GM23338 (cell line): Measurements from ENCODE around the gene HNRNPAB. TPM values are rescaled to one million over a fixed set of nuclear protein-coding genes. Genes with fewer than 3 reads are reported as not detected.

ENCODE experiments used
- ATAC-seq: fragments of 200-7000 bp; cut with Tn5 transposase; 3 replicates; pipeline ENCODE4 v1.9.1; 2020
- DNase-seq: peaks from one replicate; pipeline ENCODE4 v3.0.0-alpha.2; 2015; ENCODE audit warnings: low spot score
- H2AFZ ChIP-seq: fragments of 200-600 bp; sonication (generic); 2 replicates; pipeline ENCODE4 v1.8.0; 2016; ENCODE audit warnings: antibody characterized with exemption, mild to moderate bottlenecking, moderate library complexity
- H3F3A ChIP-seq: fragments of 200-600 bp; sonication (generic); replicated peaks from 2 replicates; pipeline ENCODE4 v1.8.0; 2017; ENCODE audit warnings: antibody characterized with exemption, mixed run types, low read depth
- H3K27ac ChIP-seq: fragments of 200-600 bp; sonication (generic); 2 replicates; pipeline ENCODE4 v1.6.1; 2016; ENCODE audit warnings: low read depth
- H3K27me3 ChIP-seq: fragments of 200-600 bp; sonication (generic); 2 replicates; pipeline ENCODE4 v1.8.0; 2016; ENCODE audit warnings: mild to moderate bottlenecking, mixed run types, moderate library complexity; ENCODE audit not compliant: insufficient read depth
- H3K36me3 ChIP-seq: fragments of 200-600 bp; sonication (generic); 2 replicates; pipeline ENCODE4 v1.8.0; 2016; ENCODE audit warnings: mild to moderate bottlenecking; ENCODE audit not compliant: insufficient read depth
- H3K4me1 ChIP-seq: fragments of 200-600 bp; sonication (generic); 2 replicates; pipeline ENCODE4 v1.8.0; 2016; ENCODE audit warnings: mild to moderate bottlenecking, moderate library complexity; ENCODE audit not compliant: insufficient read depth
- H3K4me2 ChIP-seq: fragments of 200-600 bp; sonication (generic); 2 replicates; pipeline ENCODE4 v1.7.1; 2017; ENCODE audit warnings: mixed run types
- H3K4me3 ChIP-seq: fragments of 200-600 bp; sonication (generic); 2 replicates; pipeline ENCODE4 v1.6.1; 2016; ENCODE audit warnings: mixed run types
- H3K79me2 ChIP-seq: fragments of 200-600 bp; sonication (generic); replicated peaks from 2 replicates; pipeline ENCODE4 v1.8.0; 2017; ENCODE audit warnings: mild to moderate bottlenecking; ENCODE audit not compliant: insufficient read depth
- H3K9me2 ChIP-seq: fragments of 200-600 bp; sonication (generic); 2 replicates; pipeline ENCODE4 v1.8.0; 2017; ENCODE audit not compliant: insufficient read depth
- H4K20me1 ChIP-seq: fragments of 200-600 bp; sonication (generic); replicated peaks from 2 replicates; pipeline ENCODE4 v1.8.0; 2017; ENCODE audit warnings: mild to moderate bottlenecking; ENCODE audit not compliant: insufficient read depth
- H3K27ac Mint-ChIP-seq: 2 replicates; pipeline ENCODE4 v1.8.0; 2020; ENCODE audit warnings: inconsistent platforms, mild to moderate bottlenecking, moderate library complexity, mixed read lengths
- H3K27me3 Mint-ChIP-seq: 3 replicates; pipeline ENCODE4 v1.8.0; 2022; ENCODE audit warnings: low read depth, mild to moderate bottlenecking, moderate library complexity, mixed read lengths, inconsistent platforms; ENCODE audit not compliant: insufficient read depth, poor library complexity
- H3K36me3 Mint-ChIP-seq: 3 replicates; pipeline ENCODE4 v1.8.0; 2021; ENCODE audit warnings: low read depth, mild to moderate bottlenecking, inconsistent platforms, moderate library complexity, mixed read lengths
- H3K4me1 Mint-ChIP-seq: 3 replicates; pipeline ENCODE4 v1.8.0; 2020; ENCODE audit warnings: mild to moderate bottlenecking, inconsistent platforms, mixed read lengths
- H3K4me3 Mint-ChIP-seq: 3 replicates; pipeline ENCODE4 v1.8.0; 2021; ENCODE audit warnings: moderate library complexity, mild to moderate bottlenecking, inconsistent platforms, mixed read lengths
- H3K9me3 Mint-ChIP-seq: 3 replicates; pipeline ENCODE4 v1.8.0; 2020; ENCODE audit warnings: moderate library complexity, mild to moderate bottlenecking, inconsistent platforms, mixed read lengths
- EZH2phosphoT487 ChIP-seq: fragments of 200-600 bp; sonication (generic); IDR thresholded peaks from one replicate; pipeline ENCODE4 v1.8.1; 2018; ENCODE audit warnings: antibody characterized with exemption; ENCODE audit not compliant: unreplicated experiment
- JUNB ChIP-seq: IDR thresholded peaks from one replicate; pipeline ENCODE4 v1.6.1; 2016; ENCODE audit warnings: antibody characterized with exemption; ENCODE audit not compliant: unreplicated experiment
- POLR2AphosphoS5 ChIP-seq: IDR thresholded peaks from 2 replicates; pipeline ENCODE4 v1.6.1; 2016; ENCODE audit warnings: antibody characterized with exemption, low read depth
- STAT1 ChIP-seq: IDR thresholded peaks from one replicate; pipeline ENCODE4 v1.6.1; 2016; ENCODE audit warnings: antibody characterized with exemption; ENCODE audit not compliant: unreplicated experiment
- ZNF331 ChIP-seq: fragments of 250-450 bp; sonication (Bioruptor Pico); IDR thresholded peaks from 2 replicates; pipeline ENCODE4 v1.5.0; 2020; ENCODE audit warnings: low read depth, mild to moderate bottlenecking, moderate library complexity
- ZNF462 ChIP-seq: fragments of 250-450 bp; sonication (Bioruptor Pico); IDR thresholded peaks from 2 replicates; pipeline ENCODE4 v1.5.0; 2020; ENCODE audit warnings: mild to moderate bottlenecking, moderate library complexity
- polyA plus RNA-seq: library from polyadenylated mRNA; unstranded; fragments of >200 nt; fragmentation: Nextera tagmentation; extraction: Ambion mirVana; gene quantifications from 2 replicates; pipeline ENCODE4 v1.2.1, GENCODE V29; 2016
- total RNA-seq: library from RNA; depleted of rRNA; stranded (reverse); fragments of >200 nt; shearing (Covaris generic); gene quantifications from 2 replicates; pipeline ENCODE4 v1.2.3, GENCODE V29; 2014

The HNRNPAB gene
- total and polyA plus RNA-seq, 2 experiments from 2014 or later: 304 to 579 TPM

GRCh38 chr5:178221853-178222252 lies 17.5 kb downstream of the HNRNPAB start:
- no peaks in the 10 kb centered on the region for H3K27me3 ChIP-seq
- H3K36me3 ChIP-seq: peaks cover 9% of the 10 kb centered on the region
- H3K27ac ChIP-seq: no peak overlapping the region
- Mint-ChIP-seq H3K27me3 (peaks cover 4% of the 10 kb centered on the region), H3K4me3 (no peak overlapping the region), H3K9me3 (no peaks in the 10 kb centered on the region), H3K4me1 (peaks cover 18% of the 10 kb centered on the region), H3K27ac (no peak overlapping the region; the same call in 1 of the 2 replicates), H3K36me3 (peaks cover 52% of the 10 kb centered on the region)
- TF ChIP-seq STAT1 (no peak), ZNF331 (CRISPR knock-in tag) (no peak), ZNF462 (no peak), EZH2phosphoT487 (no peak)
- H3F3A ChIP-seq: 0 out of 2 replicates have a peak, but pooled peaks cover under 1% of the 10 kb centered on the region
- H4K20me1 ChIP-seq: peaks cover 12% of the 10 kb centered on the region; the same call in 1 of the 2 replicates
- no peaks in the 10 kb centered on the region for H3K9me2 ChIP-seq
- no peaks in the 10 kb centered on the region for H3K79me2 ChIP-seq
- H3K4me1 ChIP-seq: peaks cover 15% of the 10 kb centered on the region; the same call in 1 of the 2 replicates
- ATAC-seq: no peak
- no peak overlapping the region for H3K4me2 ChIP-seq
- DNase-seq: no peak
- no peak overlapping the region for H2AFZ ChIP-seq
- no peak overlapping the region for H3K4me3 ChIP-seq

- H3K4me2 ChIP-seq: no peak overlapping the region
- H3K36me3 ChIP-seq: peaks cover 4% of the 10 kb centered on the region
- no peak overlapping the region for H3K27ac ChIP-seq
- H3K27ac Mint-ChIP-seq: no peak overlapping the region
- no peaks in the 10 kb centered on the region for H3K9me2 ChIP-seq
- H3K9me3 Mint-ChIP-seq: no peaks in the 10 kb centered on the region
- H3K79me2 ChIP-seq: no peaks in the 10 kb centered on the region
- ATAC-seq: no peak
- no peak overlapping the region for H3K4me3 ChIP-seq
- no peak overlapping the region for H3K4me3 Mint-ChIP-seq
- H4K20me1 ChIP-seq: peaks cover 12% of the 10 kb centered on the region; the same call in 1 of the 2 replicates
- H3K4me1 Mint-ChIP-seq: peaks cover 18% of the 10 kb centered on the region
- no peaks in the 10 kb centered on the region for H3K27me3 ChIP-seq
- no peak for DNase-seq
- H3F3A ChIP-seq: no peaks in the 10 kb centered on the region
- H3K4me1 ChIP-seq: peaks cover 15% of the 10 kb centered on the region; the same call in 1 of the 2 replicates
- H3K27me3 Mint-ChIP-seq: peaks cover 4% of the 10 kb centered on the region
- no peak overlapping the region for H2AFZ ChIP-seq
- peaks cover 52% of the 10 kb centered on the region for H3K36me3 Mint-ChIP-seq
- TF ChIP-seq STAT1 (no peak), JUNB (no peak), ZNF462 (no peak), EZH2phosphoT487 (no peak), POLR2AphosphoS5 (no peak)
Measured at GRCh38 chr5:178222292-178222691, 18.0 kb downstream of the HNRNPAB start.
